ENCODE data around the gene STX1B.

- TF ChIP-seq CTCF (IDR thresholded peaks at IDR 0.05) (no peak), ZFX (IDR thresholded peaks at IDR 0.05; ENCODE audit: borderline replicate concordance) (no peak)
Measured at GRCh38 chr16:31025339-31025738, 14.9 kb upstream of the STX1B start.
